Measurements from ENCODE around the gene RPL29.
A peak's percentile ranks its signal among the peaks of the same experiment; 100 is the strongest.
"Not testable (repeated sequence)": the region's sequence is repeated elsewhere in the genome, so short reads cannot be mapped to it uniquely, and the experiment has no call there.

The RPL29 gene

GRCh38 chr3:52005571-52005986, 9.9 kb upstream of the RPL29 start:
- peak; percentile 66 for DNase-seq (ENCODE audit: low spot score)

- DNase-seq (ENCODE audit: low spot score) = no peak
Measured at GRCh38 chr3:52004906-52005395, 9.3 kb upstream of the RPL29 start.

- no peak for DNase-seq (ENCODE audit: low spot score)
Measured at GRCh38 chr3:52004163-52004787, 8.6 kb upstream of the RPL29 start.

- no peak for DNase-seq (ENCODE audit: low spot score)
Measured at GRCh38 chr3:52002748-52003147, 7.1 kb upstream of the RPL29 start.

- peak; percentile 86 for DNase-seq (ENCODE audit: low spot score)
Measured at GRCh38 chr3:52001443-52001974, 5.8 kb upstream of the RPL29 start.

- no peak for DNase-seq (ENCODE audit: low spot score)
Measured at GRCh38 chr3:51999846-52000245, 4.2 kb upstream of the RPL29 start.

GRCh38 chr3:51998774-51999173, 3.1 kb upstream of the RPL29 start:
- DNase-seq (ENCODE audit: low spot score) = no peak

GRCh38 chr3:51997935-51998596, 2.4 kb upstream of the RPL29 start:
- no peak for DNase-seq (ENCODE audit: low spot score)

- DNase-seq (ENCODE audit: low spot score) = no peak
Measured at GRCh38 chr3:51997172-51997571, 1.5 kb upstream of the RPL29 start.

GRCh38 chr3:51994530-51994929, 1.2 kb downstream of the RPL29 start:
- no peak for DNase-seq (ENCODE audit: low spot score)

- DNase-seq (ENCODE audit: low spot score) = not testable (repeated sequence)
Measured at GRCh38 chr3:51993657-51994056, 2.0 kb downstream of the RPL29 start.

- DNase-seq (ENCODE audit: low spot score) = no peak
Measured at GRCh38 chr3:51992017-51992682, 3.5 kb downstream of the RPL29 start.

GRCh38 chr3:51990501-51990971, 5.2 kb downstream of the RPL29 start:
- not testable (repeated sequence) for DNase-seq (ENCODE audit: low spot score)

- DNase-seq (ENCODE audit: low spot score) = no peak
Measured at GRCh38 chr3:51988286-51989146, 7.2 kb downstream of the RPL29 start.

GRCh38 chr3:51987568-51987967, 8.1 kb downstream of the RPL29 start:
- DNase-seq (ENCODE audit: low spot score) = no peak

- DNase-seq (ENCODE audit: low spot score) = no peak
Measured at GRCh38 chr3:51986010-51986947, 9.4 kb downstream of the RPL29 start.

- no peak for DNase-seq (ENCODE audit: low spot score)
Measured at GRCh38 chr3:51985063-51985462, 10.6 kb downstream of the RPL29 start.

- DNase-seq (ENCODE audit: low spot score) = no peak
Measured at GRCh38 chr3:51984269-51984647, 11.4 kb downstream of the RPL29 start.

- DNase-seq (ENCODE audit: low spot score) = no peak
Measured at GRCh38 chr3:51983578-51984268, 12.0 kb downstream of the RPL29 start.

All from COLO829 (cell line).